Stimulated activated CD4-positive, alpha-beta T cell treated with anti-CD3 and anti-CD28 coated beads, Interleukin-12 subunit alpha, Interleukin-12 subunit beta, amount 100 ng/mL, for 48 hours (primary cell): ENCODE data around the gene HDAC4.
"Not testable (repeated sequence)": the region's sequence is repeated elsewhere in the genome, so short reads cannot be mapped to it uniquely, and the experiment has no call there.

Experiments used
- DNase-seq, 3 donors: peaks; one replicate each; pipeline ENCODE4 v3.0.0-alpha.2; 2020; ENCODE audit warnings: low read depth in 2 of 3, low spot score in 1 of 3

HDAC4 gene

DNA sequence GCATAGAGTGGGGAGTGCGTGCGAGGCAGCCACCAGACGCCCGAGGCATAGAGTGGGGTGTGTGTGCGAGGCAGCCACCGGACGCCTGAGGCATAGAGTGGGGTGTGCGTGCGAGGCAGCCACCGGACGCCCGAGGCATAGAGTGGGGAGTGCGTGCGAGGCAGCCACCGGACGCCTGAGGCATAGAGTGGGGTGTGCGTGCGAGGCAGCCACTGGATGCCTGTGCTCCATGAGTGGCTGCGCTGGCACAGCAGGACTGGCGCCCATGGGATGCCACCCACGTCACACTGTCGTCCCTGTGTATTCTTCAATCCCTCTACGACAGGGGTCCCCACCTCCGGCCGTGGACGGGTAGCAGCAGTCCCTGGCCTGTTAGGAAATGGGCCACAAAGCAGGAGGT, 221.9 kb downstream of the HDAC4 start:
- no peak for DNase-seq

DNA sequence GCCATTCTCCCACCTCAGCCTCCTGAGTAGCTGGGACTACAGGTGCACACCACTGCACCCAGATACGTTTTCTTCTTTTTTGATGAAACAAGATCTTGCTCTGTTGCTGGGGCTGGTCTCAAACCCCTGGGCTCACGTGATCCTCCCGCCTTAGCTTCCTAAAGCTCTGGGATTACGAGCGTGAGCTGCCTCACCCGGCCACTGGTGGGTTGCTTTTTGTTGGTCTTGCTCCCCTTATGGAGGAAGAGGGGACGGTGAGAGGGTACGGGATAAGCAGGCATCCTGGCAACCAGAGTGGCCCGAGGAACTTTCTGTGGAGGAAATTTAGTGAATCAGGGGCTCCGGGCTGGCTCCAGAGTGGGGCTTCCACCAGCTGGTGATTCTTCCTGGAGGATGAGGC, 222.3 kb downstream of the HDAC4 start:
- no peak for DNase-seq

DNA sequence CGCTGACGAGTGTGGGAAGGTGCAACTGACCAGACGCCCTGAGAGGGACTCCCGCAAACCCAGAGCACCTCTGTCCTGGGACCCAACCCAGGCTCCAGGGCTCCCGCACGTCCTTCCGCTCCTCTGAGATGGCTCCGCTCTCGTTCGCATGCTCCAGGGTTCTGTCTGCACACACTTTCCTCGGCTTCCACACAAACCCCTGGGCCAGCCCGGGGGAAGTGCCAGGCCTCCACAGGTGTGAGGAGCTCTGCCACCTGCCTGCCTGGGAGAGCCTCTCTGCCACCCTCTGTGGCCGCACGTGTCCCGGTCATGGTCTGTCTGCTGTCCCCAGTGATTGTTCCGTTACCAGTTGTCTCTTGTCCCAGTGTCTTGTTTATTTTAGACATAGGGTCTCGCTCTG, 222.9 kb downstream of the HDAC4 start:
- no peak for DNase-seq

DNA sequence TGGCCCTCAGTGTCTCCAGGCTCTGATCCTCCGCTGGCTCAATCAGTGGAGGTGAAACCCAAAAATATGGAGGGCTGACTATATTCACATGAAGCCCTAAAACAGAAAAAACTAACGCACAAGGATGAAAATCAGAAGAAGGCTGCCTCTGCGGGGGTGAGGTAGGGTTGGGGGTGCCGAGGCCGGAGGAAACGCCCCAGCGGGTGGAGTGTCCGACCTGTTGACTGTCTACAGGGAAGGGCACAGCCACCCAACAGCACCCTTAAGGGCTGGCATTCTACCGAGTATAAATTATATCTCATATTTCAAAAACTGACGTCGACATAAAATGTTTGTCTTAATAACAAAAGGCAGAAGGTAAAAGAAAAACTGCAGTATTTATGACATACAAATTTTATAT, 223.5 kb downstream of the HDAC4 start:
- no peak for DNase-seq

DNA sequence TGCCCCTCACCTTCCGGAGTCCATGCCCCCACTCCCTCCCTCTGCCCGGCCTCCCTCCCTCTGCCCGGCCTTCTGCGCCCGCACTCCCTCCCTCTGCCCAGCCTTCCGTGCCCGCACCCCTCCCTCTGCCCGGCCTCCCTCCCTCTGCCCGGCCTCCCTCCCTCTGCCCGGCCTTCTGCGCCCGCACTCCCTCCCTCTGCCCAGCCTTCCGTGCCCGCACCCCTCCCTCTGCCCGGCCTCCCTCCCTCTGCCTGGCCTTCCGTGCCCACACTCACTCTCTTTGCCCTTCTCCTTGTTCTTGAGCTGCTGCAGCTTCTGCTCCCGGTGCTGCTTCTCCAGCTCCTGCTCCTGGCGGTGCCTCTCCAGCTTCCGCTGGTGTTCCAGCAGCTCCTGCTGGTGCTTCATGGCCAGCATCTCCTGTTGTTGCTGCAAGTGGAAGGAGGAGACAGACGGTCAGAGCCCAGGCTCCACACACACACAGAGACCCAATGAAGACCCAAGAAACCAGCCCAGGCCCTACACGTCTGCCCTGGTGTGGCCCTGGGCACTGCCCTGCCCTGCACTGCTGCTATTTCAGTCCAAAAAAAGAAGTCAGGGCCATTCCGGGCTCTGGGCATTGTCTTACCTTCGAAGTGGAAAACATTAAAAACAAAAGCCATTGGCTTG, 224.5 kb downstream of the HDAC4 start:
- DNase-seq = not testable (repeated sequence)

DNA sequence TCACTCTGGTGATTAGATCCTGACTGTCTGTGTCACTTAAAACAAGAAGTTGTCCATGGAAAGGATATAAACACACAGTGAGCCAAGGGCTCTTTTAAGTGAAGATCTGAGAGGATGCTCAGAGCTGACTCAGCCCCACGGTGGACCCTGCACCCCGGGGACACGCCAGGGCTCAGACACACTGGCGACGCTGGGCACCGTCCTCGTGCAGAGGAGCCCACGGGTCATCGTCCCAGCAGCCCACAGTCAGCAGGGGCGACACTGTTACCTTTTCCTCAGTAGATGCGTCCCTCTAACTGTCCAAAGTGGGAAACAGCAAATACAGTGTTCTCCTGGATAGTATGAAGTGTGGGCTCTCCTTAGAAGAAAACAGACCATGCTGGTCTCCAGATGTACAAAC, 225.6 kb downstream of the HDAC4 start:
- DNase-seq = no peak

DNA sequence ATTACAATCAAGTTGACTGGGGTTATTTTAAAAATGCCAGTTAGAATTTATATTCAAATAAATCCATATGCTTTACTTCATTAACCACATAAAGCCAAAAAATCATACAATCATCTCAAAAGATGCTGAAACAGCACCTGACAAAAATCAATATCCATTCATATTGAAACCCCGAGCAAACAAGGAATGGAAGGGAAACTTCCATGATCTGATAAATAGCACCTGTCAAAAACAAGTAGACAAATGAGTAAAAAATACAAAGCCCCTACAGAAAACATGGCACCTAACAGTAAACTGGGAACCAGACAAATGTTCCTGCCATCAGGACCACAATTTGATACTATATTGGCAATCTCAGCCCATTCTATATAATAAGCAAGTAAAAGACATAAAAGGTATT, 227.5 kb downstream of the HDAC4 start:
- DNase-seq = no peak

DNA sequence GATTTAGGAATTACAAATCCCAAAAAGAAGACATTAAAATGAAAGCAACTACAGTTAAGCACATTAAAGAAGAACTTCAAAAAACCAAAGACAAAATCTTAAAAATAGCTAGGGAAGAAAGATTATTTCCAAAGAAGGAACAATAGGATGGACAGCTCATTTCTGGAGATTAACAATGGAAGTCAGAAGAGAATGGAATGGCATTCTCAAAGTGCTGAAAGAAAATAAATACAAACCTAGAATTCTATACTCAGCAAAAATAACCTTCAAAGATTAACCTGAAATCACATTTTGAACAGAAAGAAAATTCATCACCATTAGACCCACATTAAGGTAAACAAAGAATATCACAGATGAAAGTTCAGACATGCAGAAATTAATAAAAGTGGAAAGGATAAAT, 229.2 kb downstream of the HDAC4 start:
- no peak for DNase-seq

DNA sequence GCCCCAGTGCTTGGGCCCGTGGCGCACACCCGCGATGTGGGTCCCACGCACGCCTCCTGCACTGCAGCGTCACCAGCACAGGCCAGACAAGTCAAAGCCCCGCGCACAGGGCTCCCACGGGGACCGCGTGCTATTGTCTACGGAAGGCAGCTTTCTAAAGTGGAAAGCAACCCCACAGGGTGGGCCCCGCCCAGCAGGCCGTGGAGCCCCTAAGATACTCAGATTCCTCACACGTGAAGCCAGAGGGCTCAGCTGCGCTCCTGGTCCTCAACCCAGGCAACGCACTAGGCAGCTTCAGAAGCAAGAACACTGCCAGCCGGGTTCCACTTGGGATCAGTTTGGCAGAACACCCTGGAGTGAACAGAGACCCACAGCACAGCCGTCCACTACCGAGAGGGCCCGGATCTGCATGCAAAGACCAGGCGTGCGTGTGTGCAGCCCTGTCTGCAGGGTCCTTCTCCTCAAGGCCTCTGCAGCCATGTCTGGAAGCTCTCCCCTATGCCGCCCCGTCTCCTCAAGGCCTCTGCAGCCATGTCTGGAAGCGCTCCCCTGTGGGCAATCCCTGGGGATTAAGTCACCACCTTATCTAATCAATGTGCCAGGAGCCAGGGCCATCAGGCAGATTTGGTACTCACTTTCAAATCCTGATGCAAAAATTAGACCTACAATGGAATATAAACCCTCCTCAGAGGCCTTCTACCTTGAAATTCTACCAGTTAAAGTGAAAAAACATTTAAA, 231.3 kb downstream of the HDAC4 start:
- no peak for DNase-seq

DNA sequence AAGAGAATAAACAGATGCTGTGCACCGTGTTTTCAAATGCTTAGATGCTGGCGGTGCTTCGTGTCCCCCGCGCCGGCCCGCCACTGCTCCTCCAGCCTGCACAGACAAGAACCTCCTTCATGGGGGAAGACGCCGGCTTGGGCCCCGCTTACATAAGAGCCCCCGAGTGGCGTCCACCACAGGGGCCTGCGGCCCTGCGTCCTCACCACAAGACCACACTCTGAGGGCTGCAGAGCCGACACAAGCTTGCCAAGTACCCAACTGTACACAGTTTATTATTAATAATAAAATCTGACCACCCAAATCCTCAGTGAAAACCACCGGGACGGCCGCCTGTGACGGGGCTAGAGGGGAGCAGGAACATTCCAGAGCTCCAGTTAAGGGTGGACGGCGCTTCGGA, 232.2 kb downstream of the HDAC4 start:
- DNase-seq = no peak

DNA sequence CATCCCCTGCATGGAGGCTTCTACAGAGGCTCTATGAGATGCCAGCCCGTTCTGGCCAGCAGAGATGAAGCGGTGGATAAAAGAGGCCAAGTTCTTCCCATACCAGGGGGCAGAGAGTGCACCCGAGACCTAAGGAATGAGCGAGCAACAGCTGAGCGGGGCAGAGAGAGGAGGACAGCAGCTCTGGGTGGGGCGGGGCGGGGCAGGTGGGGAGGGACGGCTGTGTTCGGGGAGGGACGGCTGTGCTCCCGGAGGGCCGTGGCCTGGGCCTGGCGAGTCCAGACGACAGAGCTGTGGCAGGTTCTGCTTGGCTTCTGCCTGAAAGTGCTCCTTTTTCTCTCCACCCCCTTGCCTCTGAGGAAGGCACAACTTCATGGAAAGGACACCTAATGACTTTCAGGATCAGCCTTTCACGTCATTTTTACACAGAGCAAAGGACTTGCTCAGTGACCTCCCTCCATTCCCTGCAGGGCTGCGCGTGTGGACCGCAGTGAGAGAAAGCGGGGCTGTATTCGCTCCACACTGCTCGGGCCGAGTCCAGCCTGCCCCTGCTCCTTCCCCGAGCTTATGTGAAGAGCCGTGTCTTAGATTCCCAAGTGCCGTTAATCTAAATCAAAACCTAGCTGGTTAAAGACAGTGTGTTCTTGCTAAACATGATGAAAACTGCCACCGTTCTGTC, 232.9 kb downstream of the HDAC4 start:
- DNase-seq = no peak

DNA sequence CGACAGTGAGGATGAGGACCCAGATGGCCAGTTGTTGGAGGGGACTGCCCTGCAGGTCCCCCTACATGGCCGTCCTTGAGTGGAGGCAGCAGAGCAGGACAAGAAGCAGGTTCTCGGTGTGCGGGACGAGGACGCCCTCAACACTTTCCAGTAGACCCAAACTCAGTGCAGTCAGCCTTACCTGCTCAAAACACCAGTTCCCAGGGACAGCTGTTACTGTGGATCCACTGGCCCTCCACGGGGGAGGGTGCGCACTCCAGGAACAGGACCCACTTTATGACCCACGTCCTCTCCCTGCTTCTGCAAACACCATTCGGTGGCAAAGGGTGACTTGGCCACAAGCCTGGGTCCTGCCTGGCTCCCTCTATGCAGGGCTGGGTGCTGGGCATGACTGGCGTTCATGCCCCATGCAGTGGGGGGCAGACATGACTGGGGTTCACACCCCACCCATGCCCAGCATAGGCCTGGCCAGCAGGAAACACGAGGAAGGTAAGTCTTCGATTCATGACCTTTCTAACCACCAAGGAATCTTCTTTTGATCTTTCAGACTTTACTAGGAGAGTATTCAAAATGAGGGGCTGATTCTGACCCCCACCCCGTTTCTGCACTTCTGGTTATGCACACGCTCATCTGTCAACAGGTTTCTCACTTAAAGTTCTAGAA, 233.7 kb downstream of the HDAC4 start:
- DNase-seq = no peak

DNA sequence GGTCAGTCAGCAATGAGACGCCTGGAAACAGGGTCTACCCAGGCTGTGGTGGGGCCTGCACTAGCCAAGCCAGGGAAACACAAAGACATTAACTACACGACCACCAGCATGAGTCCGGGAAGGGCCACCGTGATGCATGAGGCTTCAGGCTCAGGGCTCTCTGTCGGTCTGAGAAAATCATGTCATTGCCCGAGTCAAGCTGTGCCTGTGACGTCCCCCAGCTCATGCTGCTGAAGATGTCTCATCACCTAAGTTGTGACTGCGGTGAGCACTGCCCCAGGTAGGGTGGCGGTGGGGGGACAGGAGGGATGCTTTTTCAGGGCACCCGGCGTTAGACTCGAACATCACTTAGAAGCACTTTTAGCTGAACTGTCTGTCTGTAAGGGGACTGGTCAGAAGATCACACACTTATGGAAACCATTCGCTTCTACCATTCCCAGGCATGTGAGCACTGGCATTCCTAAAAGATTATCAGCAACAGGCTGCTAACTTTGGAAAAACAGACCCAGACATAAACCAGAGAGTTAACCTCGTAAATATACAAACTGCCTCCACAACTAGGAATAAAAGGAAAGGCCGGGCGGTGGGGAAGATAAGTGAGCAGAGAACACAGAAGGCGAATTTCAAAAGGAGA, 234.5 kb downstream of the HDAC4 start:
- DNase-seq = no peak

DNA sequence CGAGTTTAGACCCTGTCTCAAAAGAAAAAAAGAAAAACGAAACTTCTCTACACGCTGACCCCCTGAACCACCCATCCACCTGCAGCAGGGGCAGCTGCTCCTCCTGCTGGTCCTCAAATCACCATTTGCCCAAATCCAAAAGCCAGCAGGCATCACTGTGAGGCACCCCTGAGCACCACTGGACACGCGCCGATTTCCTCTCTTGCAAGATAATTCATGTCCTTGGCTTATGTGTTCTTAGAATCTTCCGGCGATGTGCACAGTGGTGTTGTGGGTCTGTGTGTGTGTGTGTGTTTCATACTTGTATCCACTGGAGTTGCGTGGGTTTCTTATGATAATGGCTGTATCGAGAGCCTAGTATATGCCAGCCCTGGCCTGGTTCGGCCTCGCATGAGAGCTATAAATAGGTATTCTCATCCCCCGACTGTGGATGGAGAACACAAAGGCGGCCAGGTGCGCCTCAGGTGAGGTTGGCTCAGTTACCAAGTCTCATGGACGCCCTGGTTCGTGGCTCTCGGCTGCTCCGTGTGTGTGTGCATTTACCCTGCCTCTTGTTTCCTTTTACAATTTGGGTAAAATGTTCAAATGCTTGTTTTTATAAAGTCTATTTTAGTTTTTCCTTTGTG, 235.5 kb downstream of the HDAC4 start:
- DNase-seq = no peak

DNA sequence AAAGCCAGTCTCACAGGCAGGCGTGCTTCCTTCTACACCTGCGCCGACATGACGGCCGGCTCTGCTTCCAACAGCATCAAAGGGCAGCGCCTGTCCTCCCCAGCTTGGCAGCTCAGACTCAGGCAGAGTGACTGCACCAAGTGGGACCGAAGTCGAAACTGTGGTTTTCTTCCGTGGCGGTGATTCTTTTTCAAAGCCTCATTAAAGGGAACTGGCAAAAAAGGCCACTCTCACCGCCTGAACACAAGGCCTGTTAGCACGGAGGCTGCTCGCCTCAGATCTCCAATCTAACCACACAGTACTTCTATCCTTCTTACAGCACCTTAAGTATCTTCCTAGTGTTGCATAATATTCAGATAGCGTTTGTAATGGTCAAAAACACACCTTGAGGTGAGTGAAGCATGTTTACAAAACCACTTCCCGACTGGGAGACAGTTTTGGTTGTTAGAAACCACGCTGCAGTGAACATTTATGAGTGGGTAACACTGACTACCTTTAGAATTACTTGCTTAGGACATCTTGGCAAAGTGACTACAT, 236.4 kb downstream of the HDAC4 start:
- no peak for DNase-seq

DNA sequence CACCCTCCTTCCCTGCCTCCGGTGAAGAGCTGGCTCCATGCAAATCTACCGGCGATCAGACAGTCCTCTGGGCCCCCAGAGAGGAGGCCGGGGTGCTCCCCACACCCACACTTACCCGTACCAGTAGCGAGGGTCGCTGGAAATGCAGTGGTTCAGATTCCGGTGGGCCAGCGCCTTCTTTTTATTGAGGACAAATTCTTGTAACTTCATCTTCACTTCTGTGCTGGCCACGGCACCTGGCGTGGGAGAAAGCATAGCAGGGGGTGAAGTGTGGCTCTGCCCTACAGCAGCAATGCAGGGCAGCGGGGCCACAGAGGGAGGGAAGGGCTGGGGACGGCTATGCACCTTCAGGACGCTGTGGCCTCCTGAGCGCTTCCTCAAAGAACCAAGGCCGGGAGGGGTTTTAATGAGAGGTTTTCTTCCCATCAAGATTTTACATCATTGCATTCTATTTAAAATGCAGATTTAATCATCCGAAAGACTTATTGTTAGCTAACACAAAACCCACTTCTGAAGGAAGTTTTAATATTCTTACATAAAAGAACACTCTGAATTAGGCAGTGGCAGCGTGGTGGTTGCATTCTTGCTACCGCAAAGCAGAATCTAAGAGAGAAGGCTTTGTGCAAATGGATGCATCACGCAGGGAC, 237.0 kb downstream of the HDAC4 start:
- DNase-seq = no peak

DNA sequence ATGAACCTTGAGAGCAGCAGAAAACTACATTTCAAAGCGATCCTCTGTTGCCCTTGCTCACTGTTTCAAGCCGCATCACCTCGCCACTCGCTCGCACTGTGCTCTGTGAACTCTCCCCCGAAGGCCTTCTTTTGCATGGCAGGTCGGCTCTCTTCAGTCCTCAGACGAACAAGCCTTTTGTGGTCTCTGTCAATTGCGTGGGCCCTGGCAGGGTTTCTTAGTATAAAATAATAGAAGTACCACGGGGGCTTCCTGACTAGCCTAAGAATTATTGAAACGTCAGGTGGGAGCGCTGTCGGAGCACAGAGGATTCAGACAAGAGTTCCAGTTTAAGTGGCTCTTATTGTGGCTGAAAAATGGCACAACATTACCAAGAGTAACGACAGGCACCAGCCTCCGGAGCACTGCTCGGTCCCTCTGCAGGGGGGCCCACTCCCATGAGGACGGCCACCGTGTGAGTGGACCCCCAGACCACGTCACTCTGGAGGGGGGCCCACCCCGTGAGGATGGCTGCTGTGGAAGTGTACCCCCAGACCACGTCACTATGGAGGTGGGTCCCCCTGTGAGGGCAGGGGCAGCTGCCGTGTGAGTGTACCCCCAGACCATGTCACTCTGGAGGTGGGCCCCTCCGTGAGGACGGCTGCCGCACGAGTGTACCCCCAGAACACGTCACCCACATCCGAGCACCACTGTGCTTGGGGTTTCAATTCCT, 237.7 kb downstream of the HDAC4 start:
- no peak for DNase-seq

DNA sequence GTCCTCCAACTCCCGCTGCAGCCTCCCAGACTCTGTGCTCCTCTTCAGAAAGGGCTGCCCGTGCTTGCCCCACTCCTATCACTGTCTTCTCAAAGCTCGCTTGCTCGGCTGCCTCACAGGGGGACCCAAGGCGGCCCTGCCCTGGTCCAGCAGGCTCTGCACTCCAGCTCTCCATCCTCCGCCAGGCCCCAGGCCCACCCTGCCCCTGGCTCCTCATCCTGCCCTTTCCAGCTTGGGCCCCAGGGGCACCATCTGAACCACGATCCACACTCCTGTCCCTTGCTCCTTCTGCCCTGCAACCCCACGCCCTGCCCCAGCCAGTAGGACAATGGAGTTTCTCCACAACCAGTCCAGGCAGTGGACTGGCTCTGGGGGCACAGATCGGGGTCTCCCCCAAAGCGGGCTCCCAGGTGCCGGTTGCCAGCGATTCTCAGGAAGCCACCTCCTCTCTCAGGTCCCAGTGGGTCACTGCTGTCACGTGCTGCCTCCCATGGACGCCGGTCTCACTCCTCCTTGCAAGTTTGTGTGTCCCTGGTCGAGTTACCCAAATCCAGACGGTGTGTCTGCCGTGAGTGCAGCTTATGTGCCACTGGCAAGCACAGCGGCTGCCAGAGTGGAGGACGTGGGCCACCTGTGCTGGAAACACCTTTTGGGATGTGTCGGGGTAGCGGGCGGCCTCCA, 238.5 kb downstream of the HDAC4 start:
- no peak for DNase-seq

DNA sequence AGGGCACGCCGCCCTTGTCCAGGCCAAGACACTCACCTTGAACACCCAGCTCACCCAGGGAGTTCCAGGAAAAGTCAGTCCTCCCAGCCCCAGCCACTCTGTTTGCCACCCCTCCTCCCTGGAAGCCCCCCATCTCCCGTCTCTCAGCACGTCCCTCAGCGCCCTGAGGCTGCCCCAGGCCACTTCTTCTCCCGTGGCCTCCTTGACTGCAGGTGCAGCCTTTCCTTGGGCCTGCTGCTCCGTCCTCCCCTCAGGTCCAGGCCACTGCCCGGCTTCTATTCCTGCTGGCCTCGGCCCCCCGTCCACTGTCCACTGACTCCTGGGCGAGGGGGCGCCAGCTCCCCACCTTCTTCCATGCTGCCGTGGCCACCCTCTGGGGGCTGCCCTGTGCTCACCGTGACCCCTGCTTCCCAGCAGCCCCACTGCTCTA, 239.1 kb downstream of the HDAC4 start:
- DNase-seq = no peak
